C4-2B (cell line): ENCODE results near the gene PRX.

Source experiments
- H3K27ac ChIP-seq: fragments of 450-650 bp; 2 replicates; pipeline ENCODE4 v1.5.1; 2017
- CTCF ChIP-seq: fragments of 450-650 bp; conservative IDR thresholded peaks from 2 replicates; pipeline ENCODE4 v1.5.1; 2017; ENCODE audit warnings: mild to moderate bottlenecking
- ZFX ChIP-seq: fragments of 450-650 bp; IDR thresholded peaks from 2 replicates; pipeline ENCODE4 v1.6.1; 2017

The PRX gene

GRCh38 chr19:40421993-40422747 lies 9.0 kb upstream of the PRX start:
- H3K27ac ChIP-seq = peak overlapping the region; percentile 84
- TF ChIP-seq CTCF = no peak

GRCh38 chr19:40420766-40421765 lies 7.9 kb upstream of the PRX start:
- peak; percentile 98 for TF ChIP-seq CTCF
- TF ChIP-seq ZFX = no peak

GRCh38 chr19:40420451-40420765 lies 7.2 kb upstream of the PRX start:
- TF ChIP-seq ZFX (no peak), CTCF (no peak)

More at GRCh38 chr19:40420766-40421765, 7.9 kb upstream of the PRX start:
- peak overlapping the region; percentile 84 for H3K27ac ChIP-seq

GRCh38 chr19:40419780-40420179 lies 6.6 kb upstream of the PRX start:
- TF ChIP-seq CTCF (no peak), ZFX (no peak)
- H3K27ac ChIP-seq = no peak overlapping the region

More at GRCh38 chr19:40420451-40420765, 7.2 kb upstream of the PRX start:
- H3K27ac ChIP-seq = peak overlapping the region; percentile 84

- no peak for TF ChIP-seq CTCF
- no peak for TF ChIP-seq ZFX
- H3K27ac ChIP-seq = no peak overlapping the region
These were observed 6.0 kb upstream of the PRX start for GRCh38 chr19:40419066-40419612.

GRCh38 chr19:40418040-40418439 lies 4.9 kb upstream of the PRX start:
- TF ChIP-seq CTCF (no peak), ZFX (no peak)
- H3K27ac ChIP-seq = no peak overlapping the region

GRCh38 chr19:40417643-40417981 lies 4.4 kb upstream of the PRX start:
- TF ChIP-seq CTCF (no peak), ZFX (no peak)
- H3K27ac ChIP-seq = no peak overlapping the region
